ENCODE results near the gene MED20.
"Not testable (repeated sequence)": the region's sequence is repeated elsewhere in the genome, so short reads cannot be mapped to it uniquely, and the experiment has no call there.

Gene MED20

GRCh38 chr6:41920921-41921711 is at the start of gene MED20, which contains the start of gene BYSL:
Gene MED20, minus strand, starts transcription at chr6:41921139. Its CDS starts 121 bp downstream, at chr6:41921018.
Gene BYSL, plus strand, starts transcription at chr6:41921499. Its CDS starts 64 bp downstream, at chr6:41921563.
- DNase-seq (ENCODE audit: low read depth in 2 of 2), result peak; percentile 84 to 87

GRCh38 chr6:41970436-41970846 is 49.5 kb upstream of the MED20 start:
- DNase-seq (ENCODE audit: low read depth in 2 of 2), result no peak

GRCh38 chr6:41967312-41968287 is 46.7 kb upstream of the MED20 start:
- DNase-seq (ENCODE audit: low read depth in 2 of 2), result no peak

GRCh38 chr6:41966961-41967311 is 46.0 kb upstream of the MED20 start:
- no peak for DNase-seq (ENCODE audit: low read depth in 2 of 2)

- no peak for DNase-seq (ENCODE audit: low read depth in 2 of 2)
Measured at GRCh38 chr6:41966214-41966920, 45.4 kb upstream of the MED20 start.

GRCh38 chr6:41965429-41966213 is 44.7 kb upstream of the MED20 start:
- DNase-seq (ENCODE audit: low read depth in 2 of 2), result no peak

GRCh38 chr6:41964201-41964887 is 43.4 kb upstream of the MED20 start:
- no peak for DNase-seq (ENCODE audit: low read depth in 2 of 2)

GRCh38 chr6:41963371-41963770 is 42.4 kb upstream of the MED20 start:
- no peak for DNase-seq (ENCODE audit: low read depth in 2 of 2)

- no peak for DNase-seq (ENCODE audit: low read depth in 2 of 2)
Measured at GRCh38 chr6:41960028-41960427, 39.1 kb upstream of the MED20 start.

- no peak for DNase-seq (ENCODE audit: low read depth in 2 of 2)
Measured at GRCh38 chr6:41958022-41958856, 37.3 kb upstream of the MED20 start.

- no peak for DNase-seq (ENCODE audit: low read depth in 2 of 2)
Measured at GRCh38 chr6:41957117-41957516, 36.2 kb upstream of the MED20 start.

GRCh38 chr6:41955412-41955811 is 34.5 kb upstream of the MED20 start:
- no peak for DNase-seq (ENCODE audit: low read depth in 2 of 2)

GRCh38 chr6:41954668-41955067 is 33.7 kb upstream of the MED20 start:
- no peak for DNase-seq (ENCODE audit: low read depth in 2 of 2)

GRCh38 chr6:41947581-41948220 is 26.8 kb upstream of the MED20 start:
- no peak for DNase-seq (ENCODE audit: low read depth in 2 of 2)

- DNase-seq (ENCODE audit: low read depth in 2 of 2), result no peak
Measured at GRCh38 chr6:41943456-41943855, 22.5 kb upstream of the MED20 start.

- DNase-seq (ENCODE audit: low read depth in 2 of 2), result not testable (repeated sequence)
Measured at GRCh38 chr6:41942882-41943281, 21.9 kb upstream of the MED20 start.

GRCh38 chr6:41942067-41942851 is 21.3 kb upstream of the MED20 start:
- peak in 1 of 2 experiments; percentile 59 for DNase-seq (ENCODE audit: low read depth in 2 of 2)
